ENCODE results near the gene KRT33B. TPM values are rescaled to one million over a fixed set of nuclear protein-coding genes. Genes with fewer than 3 reads are reported as not detected.
"Not testable (repeated sequence)": the region's sequence is repeated elsewhere in the genome, so short reads cannot be mapped to it uniquely, and the experiment has no call there.

KRT33B gene
- polyA plus RNA-seq, 4 donors: not detected

DNA sequence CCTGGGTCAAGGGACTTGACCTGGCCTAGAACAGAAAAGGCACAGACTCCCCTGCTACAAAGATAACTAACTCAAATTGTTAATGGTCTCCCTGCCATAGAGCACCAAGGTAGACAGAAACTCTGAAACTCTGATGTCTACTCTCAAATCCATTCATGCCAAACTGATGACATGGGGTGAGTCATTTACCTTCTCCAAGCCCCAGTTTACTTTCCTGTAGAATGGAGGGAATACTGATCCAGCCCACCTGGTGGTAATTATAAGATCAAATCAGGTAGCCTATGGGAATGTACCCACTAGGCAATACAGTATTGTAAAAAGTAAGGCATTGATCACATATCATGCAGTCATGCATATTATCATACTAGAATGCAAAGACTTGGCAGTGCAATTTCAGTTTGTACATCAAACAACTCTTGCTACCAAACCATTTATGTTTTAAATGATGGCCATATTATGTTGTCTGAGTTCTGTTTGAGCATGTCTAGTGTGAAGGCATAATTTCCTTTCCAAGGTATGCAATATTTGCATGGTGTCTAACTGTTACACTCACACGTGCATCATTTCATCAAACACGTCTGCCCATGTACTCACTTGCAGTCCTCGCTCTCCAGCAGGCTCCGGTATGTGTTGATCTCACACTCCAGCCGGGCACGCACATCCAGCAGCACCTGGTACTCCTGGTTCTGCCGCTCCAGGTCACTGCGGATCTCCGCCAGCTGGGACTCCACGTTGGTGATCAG, 24.8 kb upstream of the KRT33B start:
- DNase-seq (ENCODE audit: low read depth in 4 of 4, low spot score in 3 of 4): no peak

DNA sequence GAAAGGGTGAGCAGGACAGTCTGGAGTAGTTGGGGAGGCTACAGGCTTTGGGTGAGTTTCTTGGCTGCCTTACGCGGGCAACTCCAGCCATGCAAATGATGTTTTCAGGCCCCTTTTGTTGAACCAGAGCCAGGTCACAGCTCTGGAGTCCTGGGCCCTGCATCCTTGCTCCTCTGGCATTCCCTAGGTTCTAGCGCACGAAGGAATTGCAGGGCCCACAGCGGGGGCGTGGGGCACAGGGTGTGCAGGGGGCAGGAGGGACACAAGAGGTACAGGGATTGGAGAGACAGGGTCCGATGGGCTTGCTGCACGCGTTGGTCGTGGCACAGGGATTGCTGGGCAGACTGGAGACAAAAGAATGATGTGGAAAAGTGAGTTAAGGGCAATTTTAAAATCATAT, 24.2 kb upstream of the KRT33B start:
- DNase-seq (ENCODE audit: low read depth in 4 of 4, low spot score in 3 of 4): no peak

DNA sequence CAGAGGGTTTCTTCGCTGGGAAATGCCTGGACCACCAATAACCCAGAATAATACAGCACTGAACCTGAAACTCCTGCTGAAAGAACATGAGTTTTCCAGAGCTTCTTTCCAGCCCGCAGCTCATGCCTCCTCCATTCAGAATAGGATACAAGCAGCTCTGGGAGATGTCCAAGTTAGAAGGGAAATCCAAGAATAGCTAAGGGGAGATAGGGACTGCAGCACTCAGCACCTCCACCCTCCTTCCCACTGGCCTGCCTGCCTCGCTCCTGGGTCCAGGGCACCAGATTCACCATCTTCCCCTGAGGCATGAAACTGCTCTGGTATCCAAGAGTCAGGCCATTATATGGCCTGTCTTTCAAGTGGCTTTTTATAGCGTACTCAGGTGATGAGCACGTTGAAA, 23.7 kb upstream of the KRT33B start:
- no peak for DNase-seq (ENCODE audit: low read depth in 4 of 4, low spot score in 3 of 4)

DNA sequence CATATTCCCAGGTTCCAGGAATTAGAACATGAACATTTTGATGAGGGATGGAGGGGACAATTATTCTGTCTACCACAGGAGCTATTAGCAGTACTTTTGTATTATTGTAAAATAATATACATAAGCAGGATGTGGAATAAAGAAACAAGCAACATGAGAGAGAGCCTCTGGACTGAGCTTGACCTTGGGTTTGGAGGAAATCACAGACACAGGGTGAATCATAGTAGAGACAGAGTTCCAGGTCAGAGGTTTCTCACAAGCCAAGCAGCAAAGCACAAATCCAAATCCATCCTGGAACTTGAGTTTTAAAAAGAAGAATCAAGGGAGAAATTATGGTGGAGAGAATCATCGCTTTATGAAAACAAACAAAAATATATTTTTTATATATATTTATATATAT, 22.7 kb upstream of the KRT33B start:
- DNase-seq (ENCODE audit: low read depth in 4 of 4, low spot score in 3 of 4): no peak

DNA sequence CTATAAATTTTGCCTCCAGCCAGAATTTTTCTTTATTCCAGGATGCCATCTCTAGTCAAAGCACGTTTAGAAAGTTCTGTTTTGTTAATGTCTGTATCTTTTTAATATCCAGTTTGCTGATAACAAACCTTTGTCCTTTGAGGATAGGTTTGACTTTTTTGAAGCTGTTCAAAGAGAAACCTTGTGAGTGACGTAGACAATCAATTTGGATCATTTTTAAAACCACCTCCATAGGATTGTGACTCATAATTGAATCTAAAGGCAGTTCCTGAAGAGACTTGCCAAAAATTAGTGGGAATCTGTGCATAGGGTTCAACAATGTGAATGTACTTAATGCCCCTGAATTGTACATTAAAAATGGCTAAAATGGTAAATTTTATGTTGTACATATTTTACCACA, 21.9 kb upstream of the KRT33B start:
- DNase-seq (ENCODE audit: low read depth in 4 of 4, low spot score in 3 of 4): no peak

DNA sequence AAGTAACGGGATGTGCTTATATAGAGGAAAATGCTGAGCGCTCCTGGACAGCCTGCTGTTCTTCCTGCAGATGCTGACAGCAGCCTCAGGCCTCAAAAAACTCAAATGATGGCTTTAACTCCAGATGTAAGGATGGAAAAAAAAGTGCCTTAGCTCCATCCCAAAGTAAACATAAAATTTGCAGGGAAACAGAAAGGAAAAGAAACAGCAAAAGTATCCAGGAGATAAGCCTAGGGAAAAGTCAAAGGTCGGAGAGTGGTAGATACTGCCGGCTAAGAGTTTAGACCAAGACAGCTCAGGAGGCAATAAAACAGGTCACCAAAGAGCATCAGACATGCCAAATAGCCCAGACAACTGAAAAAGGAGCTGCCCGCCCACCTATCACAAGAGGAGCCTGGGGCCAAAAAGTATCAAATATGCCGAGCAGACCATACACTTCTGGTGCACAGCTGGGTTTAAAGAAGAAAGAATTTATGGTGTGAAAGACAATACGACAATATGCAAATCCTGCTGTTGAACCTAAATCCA, 20.9 kb upstream of the KRT33B start:
- no peak for DNase-seq (ENCODE audit: low read depth in 4 of 4, low spot score in 3 of 4)

DNA sequence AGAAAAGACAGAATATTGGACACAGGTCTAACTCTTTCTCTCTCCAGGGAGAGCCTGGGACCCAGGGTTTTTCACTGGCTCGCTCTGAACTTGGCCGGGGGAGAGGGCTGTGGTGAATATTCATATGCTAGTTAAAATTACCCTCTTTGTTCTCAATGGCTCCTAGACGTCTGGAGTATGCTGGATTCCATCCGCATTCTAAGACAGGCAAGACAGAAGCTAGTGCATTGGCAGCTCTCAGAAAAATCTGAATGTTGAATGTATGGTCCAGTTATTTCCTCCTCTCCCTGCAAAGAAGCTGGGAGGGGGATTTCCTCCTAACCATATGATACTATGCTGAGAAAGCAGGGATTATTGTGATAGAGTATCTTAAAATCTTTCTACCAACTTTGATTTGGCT, 18.1 kb upstream of the KRT33B start:
- DNase-seq (ENCODE audit: low read depth in 4 of 4, low spot score in 3 of 4): no peak

DNA sequence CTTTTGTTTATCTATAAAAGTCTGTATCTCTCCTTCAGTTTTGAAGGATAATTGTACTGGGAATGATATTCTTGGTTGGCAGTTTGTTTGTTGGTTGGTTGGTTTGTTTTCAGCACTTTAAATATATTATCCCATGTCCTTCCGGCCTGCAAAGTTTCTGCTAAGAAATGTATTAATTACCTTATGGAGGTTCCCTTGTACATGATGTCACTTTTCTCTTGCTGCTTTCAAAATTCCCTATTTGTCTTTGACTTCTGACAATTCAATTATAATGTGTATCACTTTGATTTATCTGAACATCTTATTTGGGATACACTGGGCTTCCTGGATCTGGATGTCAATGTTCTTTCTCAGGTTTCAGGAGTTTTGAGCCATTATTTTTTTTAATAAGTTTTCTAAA, 16.6 kb upstream of the KRT33B start:
- DNase-seq (ENCODE audit: low read depth in 4 of 4, low spot score in 3 of 4): no peak

DNA sequence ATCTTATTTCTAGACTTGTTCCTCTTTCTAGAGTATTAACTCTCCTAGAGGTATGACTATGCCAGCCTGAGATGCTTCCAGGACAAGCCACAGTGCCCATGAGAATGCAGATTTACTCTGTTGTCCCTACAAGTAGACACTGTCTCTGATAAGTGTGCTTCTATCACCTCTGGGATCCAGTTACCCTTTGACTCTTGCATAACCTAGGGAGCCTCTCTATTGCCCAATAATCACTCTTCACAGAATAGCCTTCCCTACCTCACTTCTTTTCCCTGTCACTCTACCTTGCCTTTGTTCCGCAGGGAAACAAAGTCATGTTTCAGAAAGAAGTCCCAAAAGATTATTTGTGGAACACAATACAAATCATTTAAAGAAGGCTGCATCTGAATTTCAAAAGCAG, 14.1 kb upstream of the KRT33B start:
- no peak for DNase-seq (ENCODE audit: low read depth in 4 of 4, low spot score in 3 of 4)

DNA sequence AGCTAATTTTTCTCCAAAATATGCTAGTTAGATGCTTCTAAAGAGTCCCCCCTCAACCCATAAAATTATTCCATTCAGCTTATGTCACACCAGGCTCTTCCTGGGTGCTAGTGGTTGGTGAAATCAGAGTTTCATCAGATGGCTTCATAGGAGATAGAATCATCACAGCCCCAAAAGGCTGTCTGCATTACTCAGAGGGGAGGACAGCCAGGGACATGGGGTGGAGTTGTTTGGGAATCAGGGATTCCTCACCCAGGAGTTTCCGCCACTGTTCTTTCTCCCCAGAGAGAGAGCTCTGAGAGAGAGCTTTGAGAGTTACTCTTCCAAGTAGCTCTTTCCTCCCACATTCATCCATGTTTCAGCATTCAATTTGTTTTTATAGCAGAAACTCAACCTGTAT, 12.8 kb upstream of the KRT33B start:
- DNase-seq (ENCODE audit: low read depth in 4 of 4, low spot score in 3 of 4): no peak

DNA sequence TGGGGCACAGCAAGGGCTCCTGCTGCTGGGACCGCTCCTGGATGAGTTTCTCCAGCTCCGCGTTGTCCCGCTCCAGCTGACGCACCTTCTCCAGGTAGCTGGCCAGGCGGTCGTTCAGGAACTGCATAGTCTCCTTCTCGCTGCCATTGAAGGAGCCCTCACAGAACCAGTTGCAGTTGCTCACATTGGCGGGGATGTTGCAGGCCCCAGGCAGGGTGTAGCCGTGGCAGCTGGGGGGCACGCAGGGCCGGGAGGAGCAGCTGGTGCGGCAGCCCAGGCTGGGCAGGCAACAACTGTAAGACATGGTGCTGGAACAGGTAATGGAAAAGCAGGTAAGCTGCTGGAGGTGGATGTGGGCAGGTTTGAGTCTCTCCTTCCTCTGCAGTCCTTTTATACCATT, 12.3 kb upstream of the KRT33B start, which contains the start of gene KRT34:
Gene KRT34 (minus strand): TSS at position 364 of the 400 bp plus-strand sequence. CDS start 60 bp downstream, at position 304.
- not testable (repeated sequence) for DNase-seq (ENCODE audit: low read depth in 4 of 4, low spot score in 3 of 4)

DNA sequence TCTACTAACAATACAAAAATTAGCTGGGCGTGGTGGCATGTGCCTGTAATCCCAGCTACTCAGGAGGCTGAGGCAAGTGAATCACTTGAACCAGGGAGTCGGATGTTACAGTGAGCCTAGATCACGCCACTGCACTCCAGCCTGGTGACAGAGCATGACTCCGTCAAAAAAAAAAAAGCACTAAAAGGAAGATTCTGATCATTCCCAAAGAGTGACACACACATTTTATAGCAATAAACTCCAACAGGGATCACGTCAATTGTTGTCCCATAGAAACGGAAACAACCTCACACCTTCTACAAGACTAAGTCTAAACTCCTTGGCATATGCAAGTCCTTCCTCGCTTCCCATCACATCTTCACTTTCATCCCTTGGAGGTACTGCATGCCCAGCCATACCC, 10.5 kb upstream of the KRT33B start:
- not testable (repeated sequence) for DNase-seq (ENCODE audit: low read depth in 4 of 4, low spot score in 3 of 4)

DNA sequence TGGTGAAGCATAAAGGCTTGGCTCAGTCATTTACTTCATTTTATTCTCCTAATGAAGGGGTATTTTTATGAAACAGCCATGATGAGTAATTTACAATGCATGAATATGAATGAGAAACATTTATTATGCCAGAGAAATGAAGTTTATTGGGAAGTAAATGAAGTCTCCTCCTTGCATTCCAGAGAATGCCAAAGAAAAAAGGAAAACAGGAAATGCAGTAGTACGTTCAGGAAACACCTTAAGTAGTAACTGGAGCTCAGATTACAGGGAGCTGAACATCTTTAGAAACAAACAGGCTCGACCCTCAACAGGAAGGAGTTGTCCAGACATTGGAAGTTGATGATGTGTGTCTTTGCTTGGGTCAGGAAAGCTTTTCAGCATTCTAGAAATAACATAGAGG, 7.9 kb upstream of the KRT33B start:
- no peak for DNase-seq (ENCODE audit: low read depth in 4 of 4, low spot score in 3 of 4)

DNA sequence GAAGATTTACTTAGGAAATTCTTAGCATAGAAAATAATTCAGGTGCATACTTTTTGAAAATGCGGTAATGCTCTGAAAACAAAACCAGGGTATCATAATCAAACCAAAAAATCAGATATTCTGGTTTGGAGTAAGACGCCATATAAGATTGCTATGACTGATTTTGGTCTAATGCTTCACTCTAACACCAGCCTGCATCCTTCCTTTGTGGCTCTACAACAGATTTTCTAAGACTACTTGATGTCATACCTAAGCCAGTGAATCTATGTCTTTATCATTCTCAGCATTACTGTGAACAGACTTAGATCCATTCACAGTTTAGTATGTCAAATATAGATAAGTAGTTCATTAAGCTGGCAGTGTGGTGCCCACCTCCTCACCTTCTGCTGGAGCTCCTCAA, 590 bp downstream of the KRT33B start:
- DNase-seq (ENCODE audit: low read depth in 4 of 4, low spot score in 3 of 4): no peak

DNA sequence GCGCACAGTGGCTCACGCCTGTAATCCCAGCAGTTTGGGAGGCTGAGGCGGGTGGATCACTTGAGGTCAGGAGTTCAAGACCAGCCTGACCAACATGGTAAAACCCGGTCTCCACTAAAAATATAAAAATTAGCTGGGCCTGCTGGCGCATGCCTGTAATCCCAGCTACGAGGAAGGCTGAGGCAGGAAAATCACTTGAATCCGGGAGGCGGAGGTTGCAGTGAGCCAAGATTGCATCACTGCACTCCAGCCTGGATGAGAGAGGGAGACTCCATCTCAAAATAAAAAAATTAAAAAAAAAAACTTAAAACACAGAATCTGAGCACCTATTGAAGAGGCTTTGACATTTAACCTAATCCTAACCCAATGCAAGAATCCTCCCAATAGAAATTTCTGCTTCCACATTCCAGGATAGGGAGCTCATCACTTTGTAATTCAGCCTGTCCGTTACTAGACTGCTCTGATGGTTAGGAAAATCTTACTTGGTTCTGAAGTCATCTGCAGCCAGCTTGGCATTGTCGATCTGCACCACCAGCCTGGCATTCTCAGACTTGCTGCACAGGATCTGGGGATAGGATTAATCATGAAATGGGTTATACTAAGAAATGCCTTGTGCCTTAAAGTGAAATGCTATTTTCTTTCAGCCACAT, 2.1 kb downstream of the KRT33B start:
- no peak for DNase-seq (ENCODE audit: low read depth in 4 of 4, low spot score in 3 of 4)

DNA sequence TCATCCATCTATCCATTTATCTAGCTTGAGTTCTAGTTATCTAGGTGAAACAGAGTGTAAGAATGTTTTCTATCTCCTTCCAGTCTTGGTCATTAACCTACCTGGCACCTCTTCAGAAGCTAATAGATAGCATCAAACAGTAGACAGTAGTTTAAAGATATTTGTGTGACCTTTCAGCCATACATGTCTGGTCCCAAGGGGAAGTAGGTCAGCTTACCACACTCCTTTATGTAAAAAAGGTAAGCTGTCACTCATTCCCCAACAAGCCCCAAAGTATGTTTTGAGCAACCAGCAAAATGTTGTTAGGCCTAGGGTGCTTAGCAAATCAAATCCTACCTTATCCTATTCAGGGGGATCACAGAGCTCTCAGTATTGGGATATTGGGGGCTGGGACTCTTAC, 3.5 kb downstream of the KRT33B start:
- DNase-seq (ENCODE audit: low read depth in 4 of 4, low spot score in 3 of 4): no peak

DNA sequence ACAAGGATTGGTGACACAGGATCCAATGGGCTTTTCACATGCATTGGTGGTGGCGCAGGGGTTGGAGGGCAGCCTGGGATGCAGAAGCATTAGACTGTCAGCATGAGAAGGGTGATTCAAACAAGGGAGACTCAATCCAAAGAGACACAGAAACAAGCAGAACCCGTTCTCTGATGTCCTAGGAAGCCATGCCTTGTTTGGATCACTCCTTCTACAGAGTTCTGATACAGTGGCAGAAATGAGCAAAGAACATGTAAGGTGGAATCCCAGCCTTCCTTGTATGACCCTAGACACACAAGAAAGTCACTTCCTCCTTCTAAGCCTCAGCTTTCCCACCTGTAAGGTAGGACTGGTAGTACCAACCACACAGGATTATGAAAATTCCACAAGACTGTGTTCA, 5.7 kb downstream of the KRT33B start:
- DNase-seq (ENCODE audit: low read depth in 4 of 4, low spot score in 3 of 4): no peak

DNA sequence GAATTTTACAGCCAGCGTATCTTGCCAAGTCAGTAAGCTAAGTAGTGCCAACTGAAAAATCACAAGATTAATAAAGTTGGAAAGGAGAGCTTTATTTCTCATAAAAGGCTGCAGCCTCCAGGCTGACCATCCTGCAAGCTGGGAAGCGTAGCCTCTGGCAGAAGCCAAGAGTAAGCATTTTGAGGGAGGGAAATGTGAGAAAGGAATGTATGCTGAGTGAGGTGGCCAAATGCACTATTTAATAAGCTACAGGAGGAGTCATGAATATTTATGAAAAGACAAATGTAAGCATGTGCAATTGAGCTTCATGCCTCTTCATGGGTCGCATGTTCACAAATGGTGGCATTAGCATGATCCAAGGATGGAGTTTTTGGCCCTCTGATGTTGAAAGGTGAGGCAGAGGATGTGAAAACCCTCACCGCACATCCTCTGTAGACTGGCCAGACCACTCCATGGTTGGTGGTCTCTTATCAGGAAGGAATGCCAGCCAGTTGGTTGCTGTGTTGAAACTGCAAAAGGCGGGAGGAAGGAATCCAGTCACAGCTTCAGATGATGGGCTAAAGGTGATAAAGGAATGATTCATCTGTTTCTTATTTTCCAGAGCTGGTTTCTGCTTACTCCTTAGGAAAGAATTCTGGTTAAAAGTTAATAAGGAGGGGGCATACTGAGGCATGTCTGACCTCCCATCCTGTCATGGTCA, 9.2 kb downstream of the KRT33B start:
- no peak for DNase-seq (ENCODE audit: low read depth in 4 of 4, low spot score in 3 of 4)

DNA sequence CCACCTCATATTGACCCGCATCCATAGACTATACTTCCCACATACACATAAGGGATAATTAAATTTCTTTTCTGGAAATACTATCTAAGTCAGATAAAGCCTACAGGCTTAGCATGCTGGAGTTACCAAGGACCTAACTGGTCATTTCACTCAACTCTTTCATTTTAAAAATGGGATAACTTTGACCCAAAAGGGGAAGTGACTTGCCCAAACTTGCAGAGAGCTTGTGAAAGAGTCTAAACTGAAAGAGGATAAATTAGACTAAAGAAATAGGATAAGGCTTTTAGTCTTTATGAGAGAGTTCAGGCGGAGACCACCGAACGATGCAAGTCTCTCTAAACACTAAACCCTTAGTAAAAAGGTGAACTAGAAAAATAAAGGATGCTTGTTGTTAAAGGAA, 15.1 kb downstream of the KRT33B start:
- DNase-seq (ENCODE audit: low read depth in 4 of 4, low spot score in 3 of 4): no peak

DNA sequence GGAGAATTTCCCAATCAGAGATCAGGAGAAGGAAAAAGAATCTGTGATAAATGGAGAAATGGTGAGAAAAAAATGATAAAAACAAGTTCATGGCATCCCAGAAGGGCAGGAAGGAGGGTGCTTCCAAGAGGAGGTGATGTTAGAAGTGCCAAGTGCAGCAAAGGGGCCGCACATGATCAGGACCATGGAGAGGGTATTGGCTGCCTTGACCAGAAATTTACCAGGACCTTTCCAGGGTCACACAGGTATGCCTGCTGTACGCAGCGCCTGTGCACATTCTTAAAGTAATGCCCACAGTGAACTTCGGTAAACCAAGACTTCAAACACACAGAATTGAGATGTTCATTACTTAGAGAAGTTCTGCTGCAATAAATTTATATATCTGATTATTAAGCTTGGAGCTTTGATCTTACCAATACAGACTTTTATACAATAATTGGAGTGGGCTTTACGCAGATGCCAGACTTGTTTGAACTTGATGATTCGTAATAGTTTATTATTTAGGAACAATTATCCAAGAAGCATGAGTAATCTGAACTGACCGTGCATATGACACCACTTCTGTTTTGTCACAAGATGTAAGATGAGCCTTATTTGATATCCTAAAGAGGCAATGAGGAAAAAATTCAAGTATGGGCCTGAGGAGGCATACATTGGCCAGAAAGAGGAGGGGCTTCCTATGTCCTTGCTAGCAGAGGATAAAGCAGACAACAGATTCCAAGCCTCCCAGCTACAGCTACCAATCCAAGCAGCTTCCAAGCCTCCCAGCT, 16.8 kb downstream of the KRT33B start:
- no peak for DNase-seq (ENCODE audit: low read depth in 4 of 4, low spot score in 3 of 4)

DNA sequence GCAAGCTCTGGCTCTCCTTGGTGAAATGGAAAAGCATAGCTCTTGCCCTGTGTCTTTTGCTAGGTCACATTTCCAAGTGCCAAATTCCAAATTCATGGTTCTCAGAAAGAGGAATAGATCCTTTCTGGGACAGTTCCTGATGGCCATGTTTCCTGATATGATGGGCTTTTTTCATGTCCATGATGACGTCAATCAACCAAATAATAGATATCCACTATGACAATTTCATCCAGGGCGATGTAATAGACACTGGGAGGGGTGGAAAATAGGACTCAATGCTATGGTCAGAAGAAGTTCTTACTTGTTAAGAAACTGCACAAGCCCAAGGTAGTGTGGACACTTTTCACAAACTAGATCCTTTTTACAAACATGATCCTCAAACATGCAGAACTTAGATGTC, 18.4 kb downstream of the KRT33B start:
- DNase-seq (ENCODE audit: low read depth in 4 of 4, low spot score in 3 of 4): no peak
